Measurements from ENCODE around the gene CCDC40.
"Not testable (repeated sequence)": the region's sequence is repeated elsewhere in the genome, so short reads cannot be mapped to it uniquely, and the experiment has no call there.

CCDC40 gene

DNA sequence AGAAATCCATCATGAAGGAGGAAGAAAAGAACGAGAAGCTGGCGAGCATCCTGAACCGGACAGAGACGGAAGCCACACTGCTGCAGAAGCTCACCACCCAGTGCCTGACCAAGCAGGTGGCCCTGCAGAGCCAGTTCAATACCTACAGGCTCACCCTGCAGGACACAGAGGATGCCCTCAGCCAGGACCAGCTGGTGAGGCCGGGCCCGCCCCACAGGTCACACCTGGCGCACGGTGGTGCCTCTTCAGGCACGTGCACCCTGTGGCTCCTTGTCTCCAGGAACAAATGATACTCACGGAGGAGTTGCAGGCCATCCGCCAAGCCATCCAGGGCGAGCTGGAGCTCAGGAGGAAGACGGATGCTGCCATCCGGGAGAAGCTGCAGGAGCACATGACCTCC, 45.2 kb downstream of the CCDC40 start:
- DNase-seq (ENCODE audit: low read depth, low spot score) = no peak

DNA sequence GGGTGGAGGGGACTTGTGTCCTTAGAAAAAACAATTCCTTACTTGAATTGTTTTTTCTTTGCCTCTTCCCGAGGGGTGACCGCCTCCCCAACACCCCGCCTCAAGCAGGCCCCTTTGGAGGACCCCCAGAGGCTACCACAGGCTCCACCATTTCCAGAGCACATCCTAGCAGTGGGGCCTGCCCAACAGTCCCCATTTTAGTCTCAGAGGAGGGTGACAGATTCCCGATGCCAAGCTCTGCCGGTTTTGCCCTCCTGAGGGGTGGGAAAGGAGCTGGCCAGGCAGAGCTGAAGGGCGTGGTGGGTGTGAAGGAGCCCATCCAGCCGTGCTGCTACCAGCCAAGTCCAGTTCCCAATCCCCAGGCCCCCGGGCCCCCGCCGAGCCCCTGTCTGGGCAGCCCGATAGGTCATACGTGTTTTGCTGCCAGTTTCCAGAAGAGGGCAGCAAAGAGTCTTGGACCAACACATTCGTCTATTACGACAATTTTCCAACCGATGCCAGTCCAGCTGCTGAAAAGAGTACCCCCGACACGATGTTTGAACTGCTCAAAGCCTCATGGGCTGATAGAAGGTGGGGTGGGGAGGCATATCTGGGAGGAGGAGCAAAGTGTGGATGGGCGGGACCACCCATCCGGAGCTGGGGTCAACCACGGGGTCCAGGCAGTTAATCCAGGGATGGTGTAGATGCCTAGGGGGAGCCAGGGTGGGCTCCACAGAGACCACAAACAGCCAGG, 46.1 kb downstream of the CCDC40 start:
- DNase-seq (ENCODE audit: low read depth, low spot score) = no peak

DNA sequence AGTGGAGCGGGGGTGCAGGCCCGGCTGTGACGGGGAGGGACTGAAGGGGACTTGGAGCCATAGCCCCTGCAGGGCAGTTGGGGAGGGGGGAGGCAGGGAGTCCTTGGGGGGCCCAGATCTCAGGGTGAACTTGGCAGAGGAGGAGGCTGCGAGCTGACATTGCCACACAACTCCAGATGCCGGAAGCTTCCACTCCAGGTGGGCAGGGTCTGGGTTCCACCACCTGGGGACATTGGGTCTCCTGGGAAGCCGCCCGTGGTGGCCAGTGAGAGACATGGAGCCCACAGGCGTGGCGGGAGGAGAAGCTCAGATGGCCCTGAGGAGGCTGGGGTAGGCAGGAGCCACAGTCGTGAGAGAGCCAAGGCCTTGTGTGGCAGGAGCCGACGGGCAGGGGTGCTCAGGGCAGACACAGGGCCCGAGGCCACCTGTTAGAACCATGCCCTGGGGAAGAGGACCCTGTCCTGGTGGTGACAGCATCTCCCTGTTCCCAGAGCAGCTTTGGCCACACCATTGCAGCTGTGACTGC, 46.8 kb downstream of the CCDC40 start:
- DNase-seq (ENCODE audit: low read depth, low spot score) = no peak

DNA sequence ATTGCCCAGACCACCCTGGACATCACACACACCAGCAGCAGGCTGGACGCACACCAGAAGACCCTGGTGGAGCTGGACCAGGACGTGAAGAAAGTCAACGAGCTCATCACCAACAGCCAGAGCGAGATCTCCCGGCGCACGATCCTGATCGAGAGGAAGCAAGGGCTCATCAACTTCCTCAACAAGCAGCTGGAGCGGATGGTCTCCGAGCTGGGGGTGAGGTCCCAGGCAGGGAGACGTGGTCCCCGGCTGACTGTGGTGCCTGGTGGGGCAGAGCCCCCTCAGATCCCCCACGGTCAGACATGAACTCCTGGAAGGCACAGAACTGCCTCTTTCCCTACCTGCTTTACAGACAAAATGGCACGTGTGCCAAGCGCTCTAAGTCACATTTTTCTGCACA, 48.3 kb downstream of the CCDC40 start:
- DNase-seq (ENCODE audit: low read depth, low spot score) = no peak

- DNase-seq (ENCODE audit: low read depth, low spot score) = no peak
Measured at GRCh38 chr17:80086081-80086480, 49.6 kb downstream of the CCDC40 start.

- no peak for DNase-seq (ENCODE audit: low read depth, low spot score)
Measured at GRCh38 chr17:80086616-80087015, 50.2 kb downstream of the CCDC40 start.

- no peak for DNase-seq (ENCODE audit: low read depth, low spot score)
Measured at GRCh38 chr17:80087346-80088265, 51.2 kb downstream of the CCDC40 start.

- DNase-seq (ENCODE audit: low read depth, low spot score) = no peak
Measured at GRCh38 chr17:80089762-80090161, 53.3 kb downstream of the CCDC40 start.

GRCh38 chr17:80090164-80090563, 53.7 kb downstream of the CCDC40 start:
- DNase-seq (ENCODE audit: low read depth, low spot score) = not testable (repeated sequence)

GRCh38 chr17:80091376-80091775, 54.9 kb downstream of the CCDC40 start:
- DNase-seq (ENCODE audit: low read depth, low spot score) = no peak

DNA sequence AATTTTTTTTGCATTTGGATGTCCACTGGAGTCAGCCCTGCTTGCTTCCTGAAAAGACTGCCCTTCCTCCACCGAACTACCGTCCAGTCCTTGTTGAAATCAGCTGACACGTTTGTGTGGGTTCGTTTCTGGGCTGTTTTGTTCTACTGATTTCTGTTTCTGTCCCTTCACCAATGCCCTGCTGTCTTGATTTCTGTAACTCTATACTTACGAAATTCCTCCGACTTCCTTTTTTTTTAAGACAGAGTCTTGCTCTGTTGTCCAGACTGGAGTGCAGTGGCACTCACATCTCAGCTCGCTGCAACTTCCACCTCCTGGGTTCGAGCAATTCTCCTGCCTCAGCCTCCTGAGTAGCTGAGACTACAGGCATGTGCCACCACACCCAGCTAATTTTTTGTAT, 56.5 kb downstream of the CCDC40 start:
- DNase-seq (ENCODE audit: low read depth, low spot score) = no peak

DNA sequence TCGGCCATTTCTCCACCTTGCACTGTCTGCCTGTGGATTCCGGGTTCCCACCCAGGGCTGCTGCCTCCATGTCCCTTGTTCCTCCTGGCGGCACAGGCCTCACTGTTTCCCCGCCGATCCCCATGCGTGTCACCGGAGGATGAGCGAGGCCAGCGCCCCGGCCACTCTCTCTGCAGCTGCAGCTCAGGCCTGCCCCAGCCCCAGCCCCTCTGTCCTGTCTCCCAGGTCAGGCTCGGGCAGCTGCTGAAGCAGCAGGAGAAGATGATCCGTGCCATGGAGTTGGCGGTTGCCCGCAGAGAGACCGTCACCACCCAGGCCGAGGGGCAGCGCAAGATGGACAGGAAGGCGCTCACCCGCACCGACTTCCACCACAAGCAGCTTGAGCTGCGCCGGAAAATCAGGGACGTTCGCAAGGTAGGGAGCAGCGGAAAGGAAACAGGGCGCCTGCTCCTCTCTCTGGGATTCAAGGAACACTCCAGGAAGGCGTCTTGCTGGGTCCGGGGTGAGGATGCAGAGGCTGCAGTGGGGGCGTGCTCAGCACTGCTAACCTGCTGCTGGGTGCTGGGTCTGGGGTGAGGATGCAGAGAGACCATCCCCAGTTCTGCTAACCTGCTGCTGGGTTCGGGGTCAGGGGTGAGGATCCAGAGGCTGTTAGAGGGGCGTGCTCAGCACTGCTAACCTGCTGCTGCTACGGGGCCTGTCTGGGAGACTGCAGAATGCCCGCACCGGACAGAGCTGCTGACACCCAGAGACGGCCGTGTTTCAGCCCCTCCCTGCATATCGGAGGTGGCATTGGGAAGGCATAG, 58.8 kb downstream of the CCDC40 start:
- no peak for DNase-seq (ENCODE audit: low read depth, low spot score)

DNA sequence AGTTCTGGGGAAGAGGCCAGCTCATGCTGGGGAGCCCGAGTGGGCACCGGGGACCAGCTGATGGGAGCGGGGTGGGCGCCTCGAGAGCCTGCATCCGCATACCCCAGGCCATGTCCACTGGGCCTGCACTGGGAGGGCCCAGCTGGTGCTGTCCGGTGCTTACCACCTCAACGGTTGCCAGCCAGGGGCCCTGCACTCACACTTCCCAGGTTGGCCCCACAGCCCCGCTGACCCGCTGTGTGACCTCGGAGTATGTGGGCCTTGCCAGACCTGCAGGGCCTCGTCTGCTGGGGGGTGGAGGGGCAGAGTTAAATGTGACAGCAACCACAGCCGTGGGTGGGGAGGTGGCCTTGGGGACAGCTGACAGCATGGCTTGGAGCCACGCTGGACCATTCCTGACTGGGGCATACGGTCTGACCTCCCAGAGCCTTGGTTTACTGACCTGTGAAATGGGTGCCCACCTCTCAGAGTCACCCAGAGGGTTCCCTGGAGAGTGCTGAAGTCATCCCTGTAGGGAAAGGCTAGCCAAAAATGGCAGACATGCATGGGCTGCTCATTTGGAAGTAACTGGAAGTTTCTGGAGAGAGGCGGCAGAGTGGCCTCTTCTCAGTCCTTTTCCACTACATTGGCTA, 59.5 kb downstream of the CCDC40 start:
- no peak for DNase-seq (ENCODE audit: low read depth, low spot score)

DNA sequence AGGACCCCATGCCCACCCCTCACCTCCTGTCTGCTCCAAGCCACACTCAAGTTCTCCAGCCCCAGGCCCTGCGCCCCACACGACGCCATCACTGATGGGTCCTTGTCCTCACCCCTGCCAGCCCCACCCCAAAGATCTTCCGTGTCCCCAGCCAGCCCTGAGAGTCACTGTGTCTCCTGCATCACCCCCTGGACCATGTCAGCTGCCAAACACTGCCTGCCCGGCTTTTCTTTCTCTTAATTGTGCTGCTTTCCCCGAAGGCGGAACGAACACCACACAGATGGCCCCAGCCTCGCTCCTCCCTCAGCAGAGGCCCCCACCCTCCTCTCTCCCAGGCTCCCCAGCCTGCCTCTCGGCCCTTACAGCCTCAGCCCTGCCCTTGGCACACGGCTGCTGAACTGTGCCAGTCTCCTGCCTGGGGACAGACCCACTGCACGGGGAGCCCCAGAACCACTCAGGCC, 60.1 kb downstream of the CCDC40 start:
- DNase-seq (ENCODE audit: low read depth, low spot score) = no peak

GRCh38 chr17:80097127-80097621, 60.7 kb downstream of the CCDC40 start:
- no peak for DNase-seq (ENCODE audit: low read depth, low spot score)

GRCh38 chr17:80097844-80098691, 61.6 kb downstream of the CCDC40 start:
- DNase-seq (ENCODE audit: low read depth, low spot score) = no peak

- no peak for DNase-seq (ENCODE audit: low read depth, low spot score)
Measured at GRCh38 chr17:80099291-80100034, 63.0 kb downstream of the CCDC40 start.

GRCh38 chr17:80100035-80100323, 63.5 kb downstream of the CCDC40 start:
- DNase-seq (ENCODE audit: low read depth, low spot score) = no peak
